ENCODE measurements around the gene GRM7. TPM values are rescaled to one million over a fixed set of nuclear protein-coding genes. Genes with fewer than 3 reads are reported as not detected.

Gene GRM7
- total and polyA plus RNA-seq, 8 donors = 0.05 to 2.2 TPM; not detected in 6

DNA sequence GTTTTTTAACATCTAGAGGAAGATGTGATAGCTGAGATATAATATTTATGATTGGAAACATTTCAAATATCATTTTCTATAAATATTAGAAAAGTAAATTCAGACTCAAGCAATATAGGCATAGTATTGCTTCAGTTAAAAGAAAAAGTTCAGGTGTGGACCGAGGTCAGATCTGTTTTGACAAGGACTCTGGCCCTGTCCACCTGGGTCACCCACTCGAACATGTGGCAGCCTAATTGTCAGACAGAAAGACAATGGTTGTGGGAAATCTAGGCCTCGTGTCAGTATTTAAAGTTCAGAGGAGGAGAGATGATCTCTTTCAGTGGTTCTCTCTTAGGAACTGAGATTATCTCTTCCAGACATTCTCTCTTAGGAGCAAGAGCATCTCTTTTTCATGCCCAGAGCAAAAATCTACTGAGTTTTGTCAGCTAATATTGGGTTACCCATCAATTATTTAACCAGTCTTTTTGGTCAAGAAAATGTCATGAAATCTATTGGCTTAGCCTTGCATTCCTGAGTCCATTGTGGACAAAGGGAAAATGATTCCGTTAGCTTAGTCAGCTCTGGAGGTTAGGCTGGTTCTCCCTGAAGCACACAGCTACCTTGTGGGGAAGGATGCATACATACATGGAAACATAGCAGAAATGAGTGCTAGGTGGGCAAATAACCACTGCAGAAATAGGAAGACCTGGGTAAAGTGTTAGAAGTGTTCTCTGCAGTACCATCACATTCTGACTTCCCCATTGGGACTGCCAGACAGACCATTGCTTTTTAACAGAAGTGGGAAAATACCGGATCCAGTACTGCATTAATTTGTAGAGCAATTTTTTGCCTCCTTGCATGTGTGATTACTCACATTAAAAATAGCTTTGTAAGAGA lies 343.3 kb downstream of the GRM7 start:
- Histone ChIP-seq H3K36me3 (no peaks in the 10 kb centered on the region), H3K4me3 (no peak overlapping the region), H3K9me3 (peaks cover 0 to 3% (median 1%) of the 10 kb centered on the region in 4 donors), H3K4me1 (no peaks in the 10 kb centered on the region), H3K27me3 (no peaks in the 10 kb centered on the region), H3K27ac (no peak overlapping the region)
- TF ChIP-seq POLR2AphosphoS5 (IDR thresholded peaks at IDR 0.05) (no peak), EP300 (IDR thresholded peaks at IDR 0.05) (no peak), POLR2A (IDR thresholded peaks at IDR 0.05) (no peak)
- TF ChIP-seq, protein P1, sequence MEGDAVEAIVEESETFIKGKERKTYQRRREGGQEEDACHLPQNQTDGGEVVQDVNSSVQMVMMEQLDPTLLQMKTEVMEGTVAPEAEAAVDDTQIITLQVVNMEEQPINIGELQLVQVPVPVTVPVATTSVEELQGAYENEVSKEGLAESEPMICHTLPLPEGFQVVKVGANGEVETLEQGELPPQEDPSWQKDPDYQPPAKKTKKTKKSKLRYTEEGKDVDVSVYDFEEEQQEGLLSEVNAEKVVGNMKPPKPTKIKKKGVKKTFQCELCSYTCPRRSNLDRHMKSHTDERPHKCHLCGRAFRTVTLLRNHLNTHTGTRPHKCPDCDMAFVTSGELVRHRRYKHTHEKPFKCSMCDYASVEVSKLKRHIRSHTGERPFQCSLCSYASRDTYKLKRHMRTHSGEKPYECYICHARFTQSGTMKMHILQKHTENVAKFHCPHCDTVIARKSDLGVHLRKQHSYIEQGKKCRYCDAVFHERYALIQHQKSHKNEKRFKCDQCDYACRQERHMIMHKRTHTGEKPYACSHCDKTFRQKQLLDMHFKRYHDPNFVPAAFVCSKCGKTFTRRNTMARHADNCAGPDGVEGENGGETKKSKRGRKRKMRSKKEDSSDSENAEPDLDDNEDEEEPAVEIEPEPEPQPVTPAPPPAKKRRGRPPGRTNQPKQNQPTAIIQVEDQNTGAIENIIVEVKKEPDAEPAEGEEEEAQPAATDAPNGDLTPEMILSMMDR (IDR thresholded peaks at IDR 0.05) = no peak
- WGBS, 5 donors = 76 to 83% (median 77%) methylated on average over 5 of the region's 5 CpGs
- intact Hi-C loops (cut with DNase I; ENCODE audit: low total_unique reads) = no loop called here
- DNase-seq = no peak

DNA sequence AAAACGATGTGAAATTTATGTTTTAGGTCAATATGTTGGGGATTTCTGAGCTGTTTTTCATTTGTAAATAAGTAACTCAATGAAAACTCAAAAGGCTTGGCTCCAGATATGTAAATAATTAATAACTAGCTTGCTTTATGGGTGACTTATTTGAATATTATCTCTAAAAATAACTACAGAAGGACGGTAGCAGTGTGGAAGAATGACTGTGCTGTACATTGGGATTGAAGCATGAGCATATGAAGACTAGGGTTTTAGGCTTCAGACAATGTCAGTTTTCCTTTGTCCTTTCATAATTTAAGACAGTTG lies 343.9 kb downstream of the GRM7 start:
- peaks cover 0 to 1% (median 0%) of the 10 kb centered on the region in 4 donors for H3K9me3 ChIP-seq
- H3K27ac ChIP-seq = no peak overlapping the region
- TF ChIP-seq, protein P1 (IDR thresholded peaks at IDR 0.05) = no peak
- TF ChIP-seq POLR2A (IDR thresholded peaks at IDR 0.05) = no peak
- no peak for TF ChIP-seq POLR2AphosphoS5 (IDR thresholded peaks at IDR 0.05)
- H3K4me3 ChIP-seq = no peak overlapping the region
- DNase-seq = no peak
- intact Hi-C loops (cut with DNase I; ENCODE audit: low total_unique reads) = no loop called here
- 25 to 48% (median 36%) methylated on average over 2 of the region's 2 CpGs for WGBS, 5 donors
- H3K36me3 ChIP-seq = no peaks in the 10 kb centered on the region
- no peaks in the 10 kb centered on the region for H3K27me3 ChIP-seq
- no peaks in the 10 kb centered on the region for H3K4me1 ChIP-seq

DNA sequence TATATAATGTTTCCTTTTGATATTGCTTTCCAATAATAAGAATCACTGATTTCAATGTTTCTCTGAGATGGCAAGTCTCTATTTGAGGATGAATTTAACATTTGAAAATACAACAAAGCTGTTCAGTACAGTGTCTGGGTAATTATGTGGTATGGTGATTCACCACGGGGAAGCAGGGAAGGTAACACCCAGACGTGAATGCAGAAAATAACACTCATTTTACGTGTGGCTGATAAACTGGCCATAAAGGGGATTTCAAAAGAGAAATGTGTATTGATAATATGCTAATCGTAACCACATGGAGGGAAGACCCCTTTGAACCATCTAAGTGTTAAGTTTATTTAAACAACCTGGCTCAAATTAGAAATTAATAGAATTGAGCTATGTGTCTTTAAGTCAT lies 344.6 kb downstream of the GRM7 start:
- no peaks in the 10 kb centered on the region for H3K9me3 ChIP-seq
- TF ChIP-seq, protein P1 (IDR thresholded peaks at IDR 0.05) = no peak
- TF ChIP-seq POLR2A (IDR thresholded peaks at IDR 0.05) = no peak
- no peak for TF ChIP-seq POLR2AphosphoS5 (IDR thresholded peaks at IDR 0.05)
- TF ChIP-seq EP300 (IDR thresholded peaks at IDR 0.05) = no peak
- no peaks in the 10 kb centered on the region for H3K36me3 ChIP-seq
- peak overlapping the region; percentile 2 to 35 (median 10) for H3K4me3 ChIP-seq
- H3K4me1 ChIP-seq = no peaks in the 10 kb centered on the region
- H3K27me3 ChIP-seq = no peaks in the 10 kb centered on the region
- H3K27ac ChIP-seq = no peak overlapping the region
- WGBS, 5 donors = 54 to 62% (median 56%) methylated on average over 4 of the region's 4 CpGs
- no peak for DNase-seq
- intact Hi-C loops (cut with DNase I; ENCODE audit: low total_unique reads) = no loop called here

DNA sequence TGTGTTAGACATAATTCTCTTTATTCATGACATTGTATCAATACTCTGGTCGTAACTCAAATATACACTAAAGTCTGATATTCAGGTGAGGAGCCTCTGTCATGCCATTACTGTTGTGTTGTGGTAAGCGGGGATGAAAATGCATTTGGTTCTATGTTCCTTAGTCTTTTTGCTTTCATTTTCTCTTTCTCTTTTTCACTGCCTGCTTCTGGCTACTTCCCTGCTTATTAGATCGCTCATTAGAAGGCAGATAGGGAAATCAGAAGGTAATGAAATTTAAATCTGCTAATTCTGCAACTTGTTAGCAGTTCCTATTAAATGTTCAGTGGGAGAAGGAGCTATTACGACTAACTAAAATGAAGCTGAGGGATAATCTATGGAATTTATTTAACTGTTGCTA lies 345.0 kb downstream of the GRM7 start:
- Histone ChIP-seq H3K9me3 (no peaks in the 10 kb centered on the region), H3K4me3 (peak overlapping the region; percentile 2 to 35 (median 10)), H3K36me3 (no peaks in the 10 kb centered on the region), H3K4me1 (no peaks in the 10 kb centered on the region), H3K27me3 (no peaks in the 10 kb centered on the region), H3K27ac (no peak overlapping the region)
- no peak for TF ChIP-seq POLR2AphosphoS5 (IDR thresholded peaks at IDR 0.05)
- no peak for TF ChIP-seq POLR2A (IDR thresholded peaks at IDR 0.05)
- TF ChIP-seq, protein P1 (IDR thresholded peaks at IDR 0.05) = no peak
- no peak for TF ChIP-seq EP300 (IDR thresholded peaks at IDR 0.05)
- intact Hi-C loops (cut with DNase I; ENCODE audit: low total_unique reads) = no loop called here
- no peak for DNase-seq
- 29 to 54% (median 44%) methylated on average over 4 of the region's 4 CpGs for WGBS, 5 donors
